IMR-90 (cell line): ENCODE data around the gene GPATCH8. TPM values are rescaled to one million over a fixed set of nuclear protein-coding genes. Genes with fewer than 3 reads are reported as not detected.

ENCODE experiments used
- ATAC-seq: fragments of 200-7000 bp; cut with Tn5 transposase; 2 replicates; pipeline ENCODE4 v1.9.1; 2020; ENCODE audit warnings: low read depth, mild to moderate bottlenecking, moderate library complexity
- BruUV-seq: library from RNA; stranded (reverse); fragments of 400-500 nt; replicated peaks from 2 replicates; lab custom pipeline; 2021; lab: Mats Ljungman, UMichigan
- CTCF ChIA-PET: fragments of 300-600 bp; formaldehyde crosslinking; extraction: SDS; loops from one replicate; lab custom pipeline; 2021; ENCODE audit warnings: antibody characterized with exemption; lab: Yijun Ruan, JAX
- POLR2A ChIA-PET: fragments of 300-600 bp; sonication (Branson Sonifier 250); formaldehyde crosslinking; loops from one replicate; lab custom pipeline; 2022; ENCODE audit warnings: antibody characterized with exemption; ENCODE audit not compliant: unreplicated experiment; lab: Charles Lee
- DNase-seq: peaks from one replicate; pipeline ENCODE4 v3.0.0; 2013
- H2AFZ ChIP-seq: replicated peaks from 2 replicates; pipeline ENCODE3; 2013; ENCODE audit warnings: low read length, mild to moderate bottlenecking; ENCODE audit not compliant: poor library complexity
- H2AK5ac ChIP-seq: 2 replicates; pipeline ENCODE4 v1.6.1; 2013; ENCODE audit warnings: low read depth, low read length, inconsistent platforms
- H2AK9ac ChIP-seq: replicated peaks from 2 replicates; pipeline ENCODE3; 2013; ENCODE audit warnings: mild to moderate bottlenecking, low read depth, low read length, moderate library complexity; ENCODE audit not compliant: poor library complexity
- H2BK120ac ChIP-seq: 2 replicates; pipeline ENCODE4 v1.6.1; 2013; ENCODE audit warnings: low read depth, low read length, inconsistent platforms
- H2BK15ac ChIP-seq: 3 replicates; pipeline ENCODE4 v1.6.1; 2013; ENCODE audit warnings: low read depth, low read length, inconsistent platforms
- H2BK20ac ChIP-seq: 2 replicates; pipeline ENCODE4 v1.6.1; 2013; ENCODE audit warnings: low read depth, mild to moderate bottlenecking, inconsistent platforms, low read length, moderate library complexity
- H2BK5ac ChIP-seq: 2 replicates; pipeline ENCODE4 v1.6.1; 2013; ENCODE audit warnings: mild to moderate bottlenecking, low read depth, low read length, inconsistent platforms; ENCODE audit not compliant: poor library complexity, severe bottlenecking
- H3K14ac ChIP-seq: replicated peaks from 2 replicates; pipeline ENCODE4 v1.6.1; 2013; ENCODE audit warnings: low read depth, low read length, inconsistent platforms
- H3K18ac ChIP-seq: 2 replicates; pipeline ENCODE4 v1.6.1; 2013; ENCODE audit warnings: low read depth, low read length, control low read depth
- H3K23ac ChIP-seq: 2 replicates; pipeline ENCODE4 v1.6.1; 2013; ENCODE audit warnings: low read depth, low read length, inconsistent platforms
- H3K27ac ChIP-seq: 2 replicates; pipeline ENCODE4 v1.5.1; 2013; ENCODE audit warnings: mild to moderate bottlenecking, control low read depth, low read length; ENCODE audit not compliant: insufficient read depth
- H3K27me3 ChIP-seq: 2 replicates; pipeline ENCODE4 v1.6.1; 2013; ENCODE audit warnings: low read length; ENCODE audit not compliant: control insufficient read depth, insufficient read depth
- H3K36me3 ChIP-seq: 2 replicates; pipeline ENCODE4 v1.6.1; 2013; ENCODE audit warnings: low read length, mixed read lengths; ENCODE audit not compliant: control insufficient read depth, insufficient read depth
- H3K4ac ChIP-seq: 2 replicates; pipeline ENCODE4 v1.6.1; 2013; ENCODE audit warnings: low read depth, low read length, inconsistent platforms
- H3K4me1 ChIP-seq: 2 replicates; pipeline ENCODE4 v1.6.1; 2013; ENCODE audit warnings: low read length, mixed read lengths; ENCODE audit not compliant: control insufficient read depth, insufficient read depth
- H3K4me2 ChIP-seq: 2 replicates; pipeline ENCODE4 v1.6.1; 2013; ENCODE audit warnings: low read depth, mild to moderate bottlenecking, control low read depth, low read length, moderate library complexity
- H3K4me3 ChIP-seq: 2 replicates; pipeline ENCODE4 v1.5.1; 2013; ENCODE audit warnings: low read depth, mild to moderate bottlenecking, control low read depth, low read length, moderate library complexity; ENCODE audit not compliant: insufficient read depth
- H3K56ac ChIP-seq: 2 replicates; pipeline ENCODE4 v1.6.1; 2013; ENCODE audit warnings: low read length, inconsistent platforms; ENCODE audit not compliant: insufficient read depth; ENCODE audit errors: extremely low read depth
- H3K79me1 ChIP-seq, 2 experiments: 2 replicates each; pipeline ENCODE4 v1.6.1; 2013; ENCODE audit warnings: low read length in 2 of 2, inconsistent platforms in 1 of 2, low read depth in 1 of 2
- H3K9ac ChIP-seq: 2 replicates; pipeline ENCODE4 v1.6.1; 2013; ENCODE audit warnings: low read depth, low read length, control low read depth
- H3K9me1 ChIP-seq: 2 replicates; pipeline ENCODE4 v1.6.1; 2013; ENCODE audit warnings: low read length, inconsistent platforms; ENCODE audit not compliant: insufficient read depth
- H3K9me3 ChIP-seq: 2 replicates; pipeline ENCODE4 v1.6.1; 2013; ENCODE audit warnings: low read length; ENCODE audit not compliant: control insufficient read depth, insufficient read depth
- H4K20me1 ChIP-seq: 2 replicates; pipeline ENCODE4 v1.6.1; 2013; ENCODE audit warnings: low read length, inconsistent platforms; ENCODE audit not compliant: insufficient read depth
- H4K5ac ChIP-seq: 2 replicates; pipeline ENCODE4 v1.6.1; 2013; ENCODE audit warnings: mild to moderate bottlenecking, low read depth, low read length, control low read depth
- H4K8ac ChIP-seq, 2 experiments: 2 replicates each; pipeline ENCODE4 v1.6.1; 2013; ENCODE audit warnings: low read depth in 2 of 2, low read length in 2 of 2, control low read depth in 1 of 2, inconsistent platforms in 1 of 2
- H4K91ac ChIP-seq: 2 replicates; pipeline ENCODE4 v1.6.1; 2013; ENCODE audit warnings: low read depth, low read length, inconsistent platforms; ENCODE audit not compliant: insufficient read depth
- BHLHE40 ChIP-seq: fragments of 150-350 bp; IDR thresholded peaks from 2 replicates; pipeline ENCODE4 v1.6.1; 2016; ENCODE audit warnings: mild to moderate bottlenecking, low read depth, low read length
- CEBPB ChIP-seq: IDR thresholded peaks from 2 replicates; pipeline ENCODE4 v1.6.1; 2012; ENCODE audit warnings: low read depth, low read length, improper control_type of control experiment
- CHD1 ChIP-seq: IDR thresholded peaks from 2 replicates; pipeline ENCODE4 v1.6.1; 2012; ENCODE audit warnings: low read depth, low read length, improper control_type of control experiment
- CTCF ChIP-seq: conservative IDR thresholded peaks from 2 replicates; pipeline ENCODE4 v1.5.1; 2012; ENCODE audit warnings: mild to moderate bottlenecking, low read depth, low read length, improper control_type of control experiment
- ELK1 ChIP-seq: fragments of 150-350 bp; IDR thresholded peaks from 2 replicates; pipeline ENCODE4 v1.6.1; 2016; ENCODE audit warnings: low read depth, mild to moderate bottlenecking, low read length, moderate library complexity, borderline replicate concordance
- FOS ChIP-seq: fragments of 150-350 bp; IDR thresholded peaks from 2 replicates; pipeline ENCODE4 v1.6.1; 2016; ENCODE audit warnings: low read depth, low read length
- MAFK ChIP-seq: IDR thresholded peaks from 2 replicates; pipeline ENCODE4 v1.6.1; 2012; ENCODE audit warnings: low read depth, low read length, improper control_type of control experiment
- MXI1 ChIP-seq: IDR thresholded peaks from 2 replicates; pipeline ENCODE4 v1.6.1; 2012; ENCODE audit warnings: low read depth, mild to moderate bottlenecking, low read length, moderate library complexity, borderline replicate concordance
- NFE2L2 ChIP-seq: fragments of 150-350 bp; IDR thresholded peaks from 2 replicates; pipeline ENCODE4 v1.6.1; 2016; ENCODE audit warnings: low read depth, mild to moderate bottlenecking, low read length
- POLR2A ChIP-seq: IDR thresholded peaks from 2 replicates; pipeline ENCODE4 v1.6.1; 2012; ENCODE audit warnings: mild to moderate bottlenecking, low read depth, low read length
- RAD21 ChIP-seq: IDR thresholded peaks from 2 replicates; pipeline ENCODE4 v1.6.1; 2012; ENCODE audit warnings: low read length, improper control_type of control experiment
- RCOR1 ChIP-seq: IDR thresholded peaks from 2 replicates; pipeline ENCODE4 v1.6.1; 2012; ENCODE audit warnings: mild to moderate bottlenecking, low read length, improper control_type of control experiment; ENCODE audit not compliant: insufficient replicate concordance
- RFX5 ChIP-seq: IDR thresholded peaks from 2 replicates; pipeline ENCODE4 v1.8.0; 2012; ENCODE audit warnings: low read depth, mild to moderate bottlenecking, low read length, moderate library complexity
- SMC3 ChIP-seq: fragments of 150-350 bp; IDR thresholded peaks from 2 replicates; pipeline ENCODE4 v1.6.1; 2016; ENCODE audit warnings: low read depth, mild to moderate bottlenecking, antibody characterized with exemption, low read length, moderate library complexity
- USF2 ChIP-seq: fragments of 150-350 bp; IDR thresholded peaks from 2 replicates; pipeline ENCODE4 v1.6.1; 2017; ENCODE audit warnings: mild to moderate bottlenecking, antibody characterized with exemption, low read length, low read depth
- WGBS, 2 experiments: methylation state at CpG; one replicate each; pipeline versions ENCODE4 v1.1.5 to v1.1.7; 2013; ENCODE audit warnings: missing lambda C conversion rate in 2 of 2; ENCODE audit not compliant: insufficient read length in 1 of 2; ENCODE audit errors: extremely low coverage in 2 of 2; 5-methylcytosine and 5-hydroxymethylcytosine counted together
- dilution Hi-C: fragments of 300-500 bp; cut with HindIII; formaldehyde crosslinking; loops from one replicate; pipeline ENCODE4 v1.14.3; 2018; ENCODE audit warnings: low sequenced_read_pairs; ENCODE audit not compliant: unreplicated experiment
- in situ Hi-C: fragments of 300-500 bp; cut with MboI; formaldehyde crosslinking; loops from 3 replicates; pipeline ENCODE4 v1.14.3; 2019; ENCODE audit warnings: low sequenced_read_pairs, inconsistent platforms, mixed read lengths
- intact Hi-C: fragments of 100-400 bp; cut with micrococcal nuclease; formaldehyde crosslinking; loops from 2 replicates; pipeline ENCODE4 v1.10.0; 2022
- polyA plus RNA-seq, 3 experiments: library from polyadenylated mRNA; depleted of rRNA; stranded (reverse); fragments of >200 nt; gene quantifications; 2 replicates each; pipeline ENCODE4 v1.2.3, GENCODE V29; 2012; ENCODE audit warnings: low replicate concordance in 1 of 3
- total RNA-seq: library from RNA; depleted of rRNA; stranded (reverse); fragments of >200 nt; gene quantifications from 2 replicates; pipeline ENCODE4 v1.2.3, GENCODE V29; 2012

GPATCH8 gene
- total and polyA plus RNA-seq, 2 of the 4 experiments (the other 2 are of a cell fraction) = 8.8 to 13.2 TPM

- dilution Hi-C loops = no loop called here
- BruUV-seq = no TSS peak
- no peak overlapping the region for H3K18ac ChIP-seq
- H4K20me1 ChIP-seq = no peaks in the 10 kb centered on the region
- ChIA-PET POLR2A (no interaction called here), CTCF (no interaction called here)
- intact Hi-C loops = no loop called here
- TF ChIP-seq POLR2A = no peak
- no peak for TF ChIP-seq MXI1
- no peak for TF ChIP-seq RCOR1
- TF ChIP-seq MAFK = no peak
- no peak for TF ChIP-seq NFE2L2
- no peak for TF ChIP-seq USF2
- TF ChIP-seq SMC3 = no peak
- no peak for TF ChIP-seq BHLHE40
- no peak for TF ChIP-seq CEBPB
- no peak for TF ChIP-seq RFX5
- TF ChIP-seq CHD1 = no peak
- no peak for TF ChIP-seq CTCF
- no peak for TF ChIP-seq FOS
- no peak for TF ChIP-seq RAD21
- no peak for TF ChIP-seq ELK1
- no peak overlapping the region for H4K8ac ChIP-seq
- WGBS, 2 experiments = no CpG with 5 or more reads among the region's 8 CpGs
- in situ Hi-C loops = no loop called here
- no peak overlapping the region for H2BK15ac ChIP-seq
- H4K91ac ChIP-seq = no peak overlapping the region
- H2BK120ac ChIP-seq = no peak overlapping the region
- no peak overlapping the region for H4K5ac ChIP-seq
- no peak overlapping the region for H3K4me3 ChIP-seq
- H2BK20ac ChIP-seq = no peak overlapping the region
- ATAC-seq = no peak
- no peak overlapping the region for H2BK5ac ChIP-seq
- H3K14ac ChIP-seq = no peak overlapping the region
- no peak overlapping the region for H3K27ac ChIP-seq
- peaks cover 21 to 48% of the 10 kb centered on the region in 2 experiments for H3K79me1 ChIP-seq
- no peak overlapping the region for H3K23ac ChIP-seq
- peaks cover 3% of the 10 kb centered on the region; the same call in 1 of the 2 replicates for H3K36me3 ChIP-seq
- no peaks in the 10 kb centered on the region for H3K27me3 ChIP-seq
- no peaks in the 10 kb centered on the region for H3K9me3 ChIP-seq
- no peaks in the 10 kb centered on the region for H3K4me1 ChIP-seq
- no peak for DNase-seq
- H2AFZ ChIP-seq = no peak overlapping the region
- no peak overlapping the region for H3K9ac ChIP-seq
- H3K56ac ChIP-seq = no peak overlapping the region
- H3K4ac ChIP-seq = no peak overlapping the region
- H3K9me1 ChIP-seq = peaks cover 8% of the 10 kb centered on the region
- no peak overlapping the region for H3K4me2 ChIP-seq
- no peak overlapping the region for H2AK9ac ChIP-seq
- H2AK5ac ChIP-seq = no peak overlapping the region
Observed at GRCh38 chr17:44451832-44452231, 51.4 kb downstream of the GPATCH8 start.
